ENCODE data around the gene TFF3.

DNA sequence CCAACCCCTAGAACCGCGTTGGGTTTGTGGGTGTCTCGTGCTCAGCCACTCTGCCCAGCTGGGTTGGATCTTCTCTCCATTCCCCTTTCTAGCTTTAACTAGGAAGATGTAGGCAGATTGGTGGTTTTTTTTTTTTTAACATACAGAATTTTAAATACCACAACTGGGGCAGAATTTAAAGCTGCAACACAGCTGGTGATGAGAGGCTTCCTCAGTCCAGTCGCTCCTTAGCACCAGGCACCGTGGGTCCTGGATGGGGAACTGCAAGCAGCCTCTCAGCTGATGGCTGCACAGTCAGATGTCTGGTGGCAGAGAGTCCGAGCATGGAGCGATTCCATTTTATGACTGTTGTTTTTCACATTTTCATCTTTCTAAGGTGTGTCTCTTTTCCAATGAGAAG lies 18.7 kb downstream of the TFF3 start:
- TF ChIP-seq POLR2AphosphoS5 (IDR thresholded peaks at IDR 0.05) = no peak
- no peak for TF ChIP-seq POLR2A (IDR thresholded peaks at IDR 0.05)
- TF ChIP-seq, protein P1, sequence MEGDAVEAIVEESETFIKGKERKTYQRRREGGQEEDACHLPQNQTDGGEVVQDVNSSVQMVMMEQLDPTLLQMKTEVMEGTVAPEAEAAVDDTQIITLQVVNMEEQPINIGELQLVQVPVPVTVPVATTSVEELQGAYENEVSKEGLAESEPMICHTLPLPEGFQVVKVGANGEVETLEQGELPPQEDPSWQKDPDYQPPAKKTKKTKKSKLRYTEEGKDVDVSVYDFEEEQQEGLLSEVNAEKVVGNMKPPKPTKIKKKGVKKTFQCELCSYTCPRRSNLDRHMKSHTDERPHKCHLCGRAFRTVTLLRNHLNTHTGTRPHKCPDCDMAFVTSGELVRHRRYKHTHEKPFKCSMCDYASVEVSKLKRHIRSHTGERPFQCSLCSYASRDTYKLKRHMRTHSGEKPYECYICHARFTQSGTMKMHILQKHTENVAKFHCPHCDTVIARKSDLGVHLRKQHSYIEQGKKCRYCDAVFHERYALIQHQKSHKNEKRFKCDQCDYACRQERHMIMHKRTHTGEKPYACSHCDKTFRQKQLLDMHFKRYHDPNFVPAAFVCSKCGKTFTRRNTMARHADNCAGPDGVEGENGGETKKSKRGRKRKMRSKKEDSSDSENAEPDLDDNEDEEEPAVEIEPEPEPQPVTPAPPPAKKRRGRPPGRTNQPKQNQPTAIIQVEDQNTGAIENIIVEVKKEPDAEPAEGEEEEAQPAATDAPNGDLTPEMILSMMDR (IDR thresholded peaks at IDR 0.05 in 8 of 11, conservative IDR thresholded peaks at IDR 0.05 in 3 of 11) = no peak

Data from spleen (tissue), 7 donors.